GM23248 (cell line): ENCODE measurements around the gene KDF1. TPM values are rescaled to one million over a fixed set of nuclear protein-coding genes. Genes with fewer than 3 reads are reported as not detected.

ENCODE experiments used
- DNase-seq: peaks from one replicate; pipeline ENCODE4 v3.0.0-alpha.2; 2015
- H2AFZ ChIP-seq: fragments of 200-600 bp; sonication (generic); 2 replicates; pipeline ENCODE4 v1.6.1; 2016; ENCODE audit warnings: antibody characterized with exemption
- H3F3A ChIP-seq: fragments of 200-600 bp; sonication (generic); 2 replicates; pipeline ENCODE4 v1.6.1; 2016; ENCODE audit warnings: mild to moderate bottlenecking, antibody characterized with exemption, mixed run types; ENCODE audit not compliant: insufficient read depth
- H3K27ac ChIP-seq: fragments of 200-600 bp; sonication (generic); 2 replicates; pipeline ENCODE4 v1.5.1; 2016; ENCODE audit warnings: mild to moderate bottlenecking
- H3K27me3 ChIP-seq: fragments of 200-600 bp; sonication (generic); replicated peaks from 2 replicates; pipeline ENCODE4 v1.6.1; 2016; ENCODE audit warnings: mild to moderate bottlenecking; ENCODE audit not compliant: insufficient read depth
- H3K36me3 ChIP-seq: fragments of 200-600 bp; sonication (generic); 2 replicates; pipeline ENCODE4 v1.6.1; 2016; ENCODE audit warnings: low read depth, mild to moderate bottlenecking
- H3K4me1 ChIP-seq: fragments of 200-600 bp; sonication (generic); 2 replicates; pipeline ENCODE4 v1.6.1; 2016; ENCODE audit warnings: mild to moderate bottlenecking; ENCODE audit not compliant: insufficient read depth
- H3K4me2 ChIP-seq: fragments of 200-600 bp; sonication (generic); one replicate; pipeline ENCODE4 v1.6.1; 2016; ENCODE audit warnings: mild to moderate bottlenecking; ENCODE audit not compliant: unreplicated experiment
- H3K4me3 ChIP-seq: fragments of 200-600 bp; sonication (generic); 2 replicates; pipeline ENCODE4 v1.5.1; 2016; ENCODE audit warnings: mild to moderate bottlenecking
- H3K79me2 ChIP-seq: fragments of 200-600 bp; sonication (generic); 2 replicates; pipeline ENCODE4 v1.6.1; 2016; ENCODE audit warnings: mild to moderate bottlenecking; ENCODE audit not compliant: insufficient read depth
- H3K9ac ChIP-seq: fragments of 200-600 bp; sonication (generic); 2 replicates; pipeline ENCODE4 v1.6.1; 2016; ENCODE audit warnings: mild to moderate bottlenecking
- H3K9me2 ChIP-seq: fragments of 200-600 bp; sonication (generic); 2 replicates; pipeline ENCODE4 v1.6.1; 2016; ENCODE audit warnings: mixed run types, mild to moderate bottlenecking, moderate library complexity; ENCODE audit not compliant: insufficient read depth
- H3K9me3 ChIP-seq: fragments of 200-600 bp; sonication (generic); one replicate; pipeline ENCODE4 v1.6.1; 2017; ENCODE audit warnings: low read depth
- H4K20me1 ChIP-seq: fragments of 200-600 bp; sonication (generic); 2 replicates; pipeline ENCODE4 v1.6.0; 2016; ENCODE audit not compliant: insufficient read depth
- EZH2 ChIP-seq: fragments of 200-600 bp; sonication (generic); IDR thresholded peaks from 2 replicates; pipeline ENCODE4 v1.6.1; 2018; ENCODE audit warnings: antibody characterized with exemption, mild to moderate bottlenecking; ENCODE audit not compliant: insufficient read depth, poor library complexity, severe bottlenecking
- EZH2phosphoT487 ChIP-seq: fragments of 200-600 bp; sonication (generic); IDR thresholded peaks from 2 replicates; pipeline ENCODE4 v1.6.1; 2018; ENCODE audit warnings: antibody characterized with exemption, moderate library complexity, mild to moderate bottlenecking, low read depth; ENCODE audit not compliant: insufficient read depth
- WGBS, 2 experiments: methylation state at CpG; one replicate each; pipeline ENCODE4 v1.1.6; 2015 to 2017; ENCODE audit warnings: low lambda C conversion rate in 2 of 2, low coverage in 1 of 2; ENCODE audit errors: missing lambda C conversion rate in 2 of 2; 5-methylcytosine and 5-hydroxymethylcytosine counted together
- in situ Hi-C: fragments of 300-500 bp; cut with MboI; formaldehyde crosslinking; loops from 2 replicates; pipeline ENCODE4 v1.15.0; 2020
- polyA plus RNA-seq: library from polyadenylated mRNA; unstranded; fragments of >200 nt; fragmentation: Nextera tagmentation; extraction: Ambion mirVana; gene quantifications from 2 replicates; pipeline ENCODE4 v1.2.1, GENCODE V29; 2016
- total RNA-seq: library from RNA; depleted of rRNA; stranded (reverse); fragments of >200 nt; shearing (Covaris generic); gene quantifications from 2 replicates; pipeline ENCODE4 v1.2.3, GENCODE V29; 2014

Gene KDF1
- total and polyA plus RNA-seq, 2 experiments from 2014 or later: not detected

- Histone ChIP-seq H3F3A (peaks cover 9% of the 10 kb centered on the region), H2AFZ (no peak overlapping the region), H3K4me2 (no peak overlapping the region), H4K20me1 (no peaks in the 10 kb centered on the region), H3K9me3 (no peaks in the 10 kb centered on the region), H3K27me3 (peaks cover 9% of the 10 kb centered on the region; the same call in 1 of the 2 replicates), H3K4me3 (no peak overlapping the region), H3K4me1 (peaks cover 3% of the 10 kb centered on the region; the same call in 1 of the 2 replicates), H3K9ac (no peak overlapping the region), H3K9me2 (no peaks in the 10 kb centered on the region), H3K27ac (no peak overlapping the region), H3K36me3 (no peaks in the 10 kb centered on the region), H3K79me2 (no peaks in the 10 kb centered on the region)
- no peak for TF ChIP-seq EZH2
- TF ChIP-seq EZH2phosphoT487: no peak
- no peak for DNase-seq
- in situ Hi-C loops: no loop called here
- 68 to 72% methylated on average over 3 of the region's 3 CpGs for WGBS, 2 experiments
Observed at GRCh38 chr1:26956321-26956720, 3.9 kb downstream of the KDF1 start.

- H3F3A ChIP-seq: peaks cover 3% of the 10 kb centered on the region; the same call in 1 of the 2 replicates
- no peak overlapping the region for H2AFZ ChIP-seq
- no peak overlapping the region for H3K27ac ChIP-seq
- no peak overlapping the region for H3K4me3 ChIP-seq
- H3K27me3 ChIP-seq: no peaks in the 10 kb centered on the region
- H3K9me2 ChIP-seq: no peaks in the 10 kb centered on the region
- no peaks in the 10 kb centered on the region for H3K36me3 ChIP-seq
- in situ Hi-C loops: no loop called here
- no peak for DNase-seq
- no peak overlapping the region for H3K9ac ChIP-seq
- no peaks in the 10 kb centered on the region for H3K79me2 ChIP-seq
- H4K20me1 ChIP-seq: no peaks in the 10 kb centered on the region
- H3K4me2 ChIP-seq: no peak overlapping the region
- H3K9me3 ChIP-seq: no peaks in the 10 kb centered on the region
- H3K4me1 ChIP-seq: no peaks in the 10 kb centered on the region
- WGBS, 2 experiments: 82 to 89% methylated on average over 5 of the region's 5 CpGs
- TF ChIP-seq EZH2phosphoT487 (no peak), EZH2 (no peak)
Observed at GRCh38 chr1:26953374-26953773, 6.9 kb downstream of the KDF1 start.

- in situ Hi-C loops: no loop called here
- no peak overlapping the region for H3K4me3 ChIP-seq
- WGBS, 2 experiments: 89 to 92% methylated on average over 21 to 23 of the region's 24 CpGs
- H3K9ac ChIP-seq: no peak overlapping the region
- H3K79me2 ChIP-seq: no peaks in the 10 kb centered on the region
- peaks cover under 1% of the 10 kb centered on the region; the same call in 1 of the 2 replicates for H3K36me3 ChIP-seq
- H3K27ac ChIP-seq: no peak overlapping the region
- no peak for TF ChIP-seq EZH2phosphoT487
- no peak for TF ChIP-seq EZH2
- no peaks in the 10 kb centered on the region for H3K9me2 ChIP-seq
- DNase-seq: no peak
- H3K9me3 ChIP-seq: no peaks in the 10 kb centered on the region
- H4K20me1 ChIP-seq: no peaks in the 10 kb centered on the region
- peaks cover 7% of the 10 kb centered on the region; the same call in 1 of the 2 replicates for H3F3A ChIP-seq
- H3K4me1 ChIP-seq: no peaks in the 10 kb centered on the region
- H3K4me2 ChIP-seq: no peak overlapping the region
- no peak overlapping the region for H2AFZ ChIP-seq
- H3K27me3 ChIP-seq: no peaks in the 10 kb centered on the region
Observed at GRCh38 chr1:26951821-26952497, 8.3 kb downstream of the KDF1 start.

GRCh38 chr1:26951216-26951615 is 9.1 kb downstream of the KDF1 start:
- no peak overlapping the region for H3K9ac ChIP-seq
- WGBS, 2 experiments: 89 to 92% methylated on average over 14 of the region's 14 CpGs

More at GRCh38 chr1:26951216-26951615, 9.1 kb downstream of the KDF1 start:
- H3K9me3 ChIP-seq: no peaks in the 10 kb centered on the region
- no peak overlapping the region for H3K4me3 ChIP-seq
- H3K4me1 ChIP-seq: no peaks in the 10 kb centered on the region
- H3K9me2 ChIP-seq: no peaks in the 10 kb centered on the region
- H4K20me1 ChIP-seq: no peaks in the 10 kb centered on the region
- no peaks in the 10 kb centered on the region for H3K79me2 ChIP-seq
- no peak for TF ChIP-seq EZH2
- TF ChIP-seq EZH2phosphoT487: no peak
- no peak overlapping the region for H3K27ac ChIP-seq
- no peak overlapping the region for H2AFZ ChIP-seq
- H3K4me2 ChIP-seq: no peak overlapping the region
- peaks cover 5% of the 10 kb centered on the region; the same call in 1 of the 2 replicates for H3K36me3 ChIP-seq
- peaks cover 12% of the 10 kb centered on the region; the same call in 1 of the 2 replicates for H3F3A ChIP-seq
- in situ Hi-C loops: no loop called here
- no peak for DNase-seq
- no peaks in the 10 kb centered on the region for H3K27me3 ChIP-seq
